ENCODE results near the gene DOCK8.

Gene DOCK8

DNA sequence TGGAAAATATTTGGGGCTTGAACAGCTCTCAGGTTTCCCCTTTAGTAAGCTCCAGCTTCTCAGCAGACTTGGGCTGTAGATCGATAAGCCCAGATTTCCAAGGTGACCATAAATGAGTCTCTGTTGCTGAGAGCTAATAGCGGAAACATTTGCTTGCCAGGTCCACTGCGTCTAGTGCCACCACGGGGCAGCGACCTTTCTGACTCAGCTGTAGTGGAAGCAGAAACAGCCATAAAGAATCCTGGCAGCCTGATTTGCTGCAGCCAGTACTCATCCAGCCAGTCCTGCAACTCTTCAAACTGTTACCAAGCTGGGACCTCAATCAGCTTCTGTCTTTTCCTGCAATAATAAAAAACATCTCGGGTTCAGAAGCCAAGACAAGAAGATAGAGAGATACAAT lies 241.7 kb downstream of the DOCK8 start:
- Histone ChIP-seq H3K4me3 (ENCODE audit: low read depth, low read length) (no peak overlapping the region), H3K79me2 (ENCODE audit: control insufficient read depth, insufficient read depth, low read length, unreplicated experiment) (no peaks in the 10 kb centered on the region), H3K36me3 (ENCODE audit: insufficient read depth, low read length) (no peaks in the 10 kb centered on the region), H3K27me3 (ENCODE audit: insufficient read depth, low read length) (no peaks in the 10 kb centered on the region), H3K27ac (ENCODE audit: low read depth, low read length) (no peak overlapping the region), H3K4me1 (ENCODE audit: control insufficient read depth, insufficient read depth, low read length, unreplicated experiment) (no peaks in the 10 kb centered on the region), H2AFZ (ENCODE audit: low read length, unreplicated experiment) (no peak overlapping the region)

DNA sequence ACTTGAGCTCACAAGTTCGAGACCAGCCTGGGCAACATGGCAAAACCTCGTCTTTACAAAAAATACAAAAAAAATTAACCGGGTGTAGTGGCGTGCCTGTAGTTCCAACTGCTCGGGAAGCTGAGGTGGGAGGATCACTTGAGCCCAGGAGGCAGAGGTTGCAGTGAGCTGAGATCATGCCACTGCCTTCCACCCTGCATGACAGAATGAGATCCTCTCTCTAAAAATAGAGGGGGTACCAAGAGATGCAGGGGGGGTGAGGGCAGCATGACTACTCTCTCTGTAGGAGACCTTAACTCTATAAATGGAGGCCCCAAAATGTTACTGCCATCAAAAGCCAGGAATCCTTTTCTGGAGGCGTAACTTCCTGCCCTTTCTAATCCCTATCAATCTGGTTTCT lies 243.9 kb downstream of the DOCK8 start:
- Histone ChIP-seq H3K27ac (ENCODE audit: low read depth, low read length) (no peak overlapping the region), H2AFZ (ENCODE audit: low read length, unreplicated experiment) (no peak overlapping the region), H3K4me1 (ENCODE audit: control insufficient read depth, insufficient read depth, low read length, unreplicated experiment) (peaks cover 4% of the 10 kb centered on the region), H3K4me3 (ENCODE audit: low read depth, low read length) (no peak overlapping the region), H3K27me3 (ENCODE audit: insufficient read depth, low read length) (no peaks in the 10 kb centered on the region), H3K79me2 (ENCODE audit: control insufficient read depth, insufficient read depth, low read length, unreplicated experiment) (no peaks in the 10 kb centered on the region), H3K36me3 (ENCODE audit: insufficient read depth, low read length) (no peaks in the 10 kb centered on the region)

DNA sequence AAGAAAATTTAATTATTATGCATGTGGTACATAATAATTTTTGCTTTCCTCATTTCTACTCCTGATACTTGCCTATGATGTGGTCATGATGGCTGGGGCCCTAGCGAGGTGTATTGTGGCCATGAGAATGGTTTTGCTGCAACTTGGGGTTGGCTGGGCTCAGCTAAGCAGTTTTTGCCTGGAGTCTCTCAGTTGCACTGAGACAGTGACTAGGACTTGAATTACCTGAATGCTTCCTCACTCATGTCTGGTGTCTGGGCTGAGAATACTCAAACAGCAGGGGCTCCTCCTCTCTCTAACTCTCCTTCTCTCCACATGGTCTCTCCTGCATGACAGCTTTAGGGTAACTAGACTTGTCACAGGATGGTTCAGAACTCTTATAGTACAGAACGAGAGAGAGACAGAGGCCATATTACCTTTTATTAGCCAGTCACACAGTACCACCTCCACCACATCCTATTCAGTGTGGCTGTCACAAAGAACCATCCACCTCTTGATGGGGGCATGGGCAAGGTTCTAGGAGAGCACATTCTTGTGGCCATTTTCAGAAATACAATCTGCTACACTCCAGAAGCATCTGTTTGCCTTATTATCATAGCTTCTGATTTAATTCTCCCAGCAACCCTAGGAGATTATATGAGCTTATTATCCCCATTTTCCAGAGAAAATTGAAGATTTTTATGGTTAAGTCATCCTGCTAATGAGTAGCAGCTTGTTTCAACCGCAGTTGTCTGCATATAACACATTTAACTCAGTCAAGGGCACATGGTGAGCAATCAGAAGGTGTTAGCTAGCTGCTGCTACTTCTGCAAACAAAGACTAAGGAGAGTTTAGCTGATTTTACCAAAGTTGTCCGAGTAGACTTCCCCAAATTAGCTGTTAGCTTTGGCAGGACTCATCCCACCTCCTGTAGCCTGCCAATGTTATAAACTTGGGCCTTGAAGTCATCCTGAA lies 245.1 kb downstream of the DOCK8 start:
- Histone ChIP-seq H3K4me3 (ENCODE audit: low read depth, low read length) (no peak overlapping the region), H3K36me3 (ENCODE audit: insufficient read depth, low read length) (no peaks in the 10 kb centered on the region), H3K79me2 (ENCODE audit: control insufficient read depth, insufficient read depth, low read length, unreplicated experiment) (no peaks in the 10 kb centered on the region), H2AFZ (ENCODE audit: low read length, unreplicated experiment) (no peak overlapping the region), H3K27ac (ENCODE audit: low read depth, low read length) (no peak overlapping the region), H3K27me3 (ENCODE audit: insufficient read depth, low read length) (no peaks in the 10 kb centered on the region), H3K4me1 (ENCODE audit: control insufficient read depth, insufficient read depth, low read length, unreplicated experiment) (peaks cover 10% of the 10 kb centered on the region)

DNA sequence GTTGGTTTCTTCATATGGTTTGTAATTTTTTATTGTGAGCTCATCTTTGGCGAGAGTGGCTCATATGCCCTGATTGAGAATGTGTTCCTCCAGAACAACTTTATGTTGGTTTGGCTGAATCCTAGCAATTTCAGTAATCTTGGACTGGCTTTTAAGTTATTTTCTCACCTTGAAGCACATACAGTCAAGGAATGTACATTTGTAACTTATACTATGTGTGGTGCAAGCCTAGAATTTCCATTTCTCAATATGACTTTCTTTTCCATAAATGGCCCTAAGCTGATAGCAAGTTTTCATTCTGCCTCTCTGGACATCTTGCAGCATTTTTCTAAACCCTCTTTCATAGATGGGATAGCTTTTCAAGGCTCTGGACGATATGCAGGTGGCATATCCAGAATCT lies 247.5 kb downstream of the DOCK8 start:
- Histone ChIP-seq H3K27ac (ENCODE audit: low read depth, low read length) (no peak overlapping the region), H2AFZ (ENCODE audit: low read length, unreplicated experiment) (no peak overlapping the region), H3K79me2 (ENCODE audit: control insufficient read depth, insufficient read depth, low read length, unreplicated experiment) (no peaks in the 10 kb centered on the region), H3K4me1 (ENCODE audit: control insufficient read depth, insufficient read depth, low read length, unreplicated experiment) (peaks cover 10% of the 10 kb centered on the region), H3K4me3 (ENCODE audit: low read depth, low read length) (no peak overlapping the region), H3K36me3 (ENCODE audit: insufficient read depth, low read length) (no peaks in the 10 kb centered on the region), H3K27me3 (ENCODE audit: insufficient read depth, low read length) (no peaks in the 10 kb centered on the region)

DNA sequence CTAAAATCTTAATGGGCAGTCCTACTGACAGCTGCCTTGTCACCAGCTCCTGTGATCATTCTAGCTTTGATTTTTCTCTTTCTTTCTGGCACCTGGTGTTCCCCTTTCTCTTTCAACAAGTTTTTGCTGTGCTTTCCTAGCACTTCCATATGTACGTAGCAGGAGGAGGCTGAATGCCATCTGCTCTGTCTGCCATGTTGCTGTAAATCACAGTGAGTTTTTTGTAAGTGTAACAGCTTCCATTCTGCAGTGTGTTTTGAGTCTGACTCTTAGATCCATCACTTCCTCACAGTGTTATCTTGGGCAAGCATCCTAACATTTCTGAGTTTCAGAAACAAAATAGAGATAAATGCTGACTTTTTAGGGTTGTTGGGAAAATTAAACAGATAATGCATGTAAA lies 247.9 kb downstream of the DOCK8 start:
- H3K4me3 ChIP-seq (ENCODE audit: low read depth, low read length): no peak overlapping the region
- H3K79me2 ChIP-seq (ENCODE audit: control insufficient read depth, insufficient read depth, low read length, unreplicated experiment): no peaks in the 10 kb centered on the region
- peaks cover 10% of the 10 kb centered on the region for H3K4me1 ChIP-seq (ENCODE audit: control insufficient read depth, insufficient read depth, low read length, unreplicated experiment)
- peak overlapping the region; percentile 39; the same call in 1 of the 2 replicates for H3K27ac ChIP-seq (ENCODE audit: low read depth, low read length)
- H2AFZ ChIP-seq (ENCODE audit: low read length, unreplicated experiment): no peak overlapping the region
- H3K36me3 ChIP-seq (ENCODE audit: insufficient read depth, low read length): no peaks in the 10 kb centered on the region
- no peaks in the 10 kb centered on the region for H3K27me3 ChIP-seq (ENCODE audit: insufficient read depth, low read length)

DNA sequence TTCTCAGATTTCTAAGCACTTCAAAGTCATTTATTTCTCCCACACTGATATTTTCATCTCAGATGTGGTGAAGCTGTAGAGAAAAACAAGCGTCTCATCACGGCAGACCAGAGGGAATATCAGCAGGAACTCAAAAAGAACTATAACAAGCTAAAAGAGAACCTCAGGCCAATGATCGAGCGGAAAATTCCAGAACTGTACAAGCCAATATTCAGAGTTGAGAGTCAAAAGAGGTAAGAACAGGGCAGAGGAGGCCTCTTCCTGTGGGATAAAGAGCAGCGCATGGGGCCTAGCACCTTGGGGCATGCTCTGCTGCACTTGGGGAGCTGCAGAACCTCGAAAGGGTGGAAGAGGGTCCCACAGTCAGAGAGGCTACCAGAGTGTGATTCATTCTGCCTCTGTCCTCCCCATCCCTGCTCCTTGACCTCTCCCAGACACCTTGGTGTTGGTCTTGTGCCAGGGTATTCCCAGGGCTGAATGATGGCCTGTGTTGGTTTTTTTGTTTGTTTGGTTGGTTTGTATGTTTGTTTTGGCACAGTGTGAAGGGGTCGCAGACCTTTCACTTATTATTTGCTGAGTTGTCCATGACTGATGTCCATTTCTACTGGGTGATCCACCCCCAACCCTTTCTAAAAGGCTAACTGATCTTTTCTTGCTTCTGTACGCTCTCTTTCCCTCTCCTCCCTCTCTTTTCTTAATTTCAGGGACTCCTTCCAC lies 248.9 kb downstream of the DOCK8 start:
- Histone ChIP-seq H2AFZ (ENCODE audit: low read length, unreplicated experiment) (no peak overlapping the region), H3K79me2 (ENCODE audit: control insufficient read depth, insufficient read depth, low read length, unreplicated experiment) (no peaks in the 10 kb centered on the region), H3K36me3 (ENCODE audit: insufficient read depth, low read length) (no peaks in the 10 kb centered on the region), H3K27me3 (ENCODE audit: insufficient read depth, low read length) (no peaks in the 10 kb centered on the region), H3K4me1 (ENCODE audit: control insufficient read depth, insufficient read depth, low read length, unreplicated experiment) (peaks cover 10% of the 10 kb centered on the region), H3K27ac (ENCODE audit: low read depth, low read length) (peak overlapping the region; percentile 39), H3K4me3 (ENCODE audit: low read depth, low read length) (no peak overlapping the region)

DNA sequence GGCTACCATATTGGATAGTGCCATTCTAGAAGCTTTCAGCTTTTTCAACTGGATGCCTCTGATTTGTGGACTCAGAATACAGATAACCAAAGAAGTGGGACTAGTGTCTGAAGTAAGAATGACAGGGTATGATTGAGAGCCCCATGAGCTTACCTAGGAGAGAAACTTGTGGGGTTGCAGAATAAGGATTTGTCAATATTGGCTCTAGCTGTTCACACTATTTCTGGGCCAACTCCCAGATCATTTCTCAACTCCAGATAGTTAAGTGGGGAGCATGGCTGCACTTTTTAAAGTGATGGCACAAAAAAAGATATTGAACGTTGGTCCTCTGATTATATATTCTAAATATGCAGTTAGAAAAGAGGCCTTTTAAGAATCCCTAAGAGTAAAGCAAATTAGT lies 252.1 kb downstream of the DOCK8 start:
- no peaks in the 10 kb centered on the region for H3K79me2 ChIP-seq (ENCODE audit: control insufficient read depth, insufficient read depth, low read length, unreplicated experiment)
- no peak overlapping the region for H3K4me3 ChIP-seq (ENCODE audit: low read depth, low read length)
- H3K27ac ChIP-seq (ENCODE audit: low read depth, low read length): no peak overlapping the region
- H3K4me1 ChIP-seq (ENCODE audit: control insufficient read depth, insufficient read depth, low read length, unreplicated experiment): peaks cover 15% of the 10 kb centered on the region
- H2AFZ ChIP-seq (ENCODE audit: low read length, unreplicated experiment): no peak overlapping the region
- no peaks in the 10 kb centered on the region for H3K27me3 ChIP-seq (ENCODE audit: insufficient read depth, low read length)
- no peaks in the 10 kb centered on the region for H3K36me3 ChIP-seq (ENCODE audit: insufficient read depth, low read length)

DNA sequence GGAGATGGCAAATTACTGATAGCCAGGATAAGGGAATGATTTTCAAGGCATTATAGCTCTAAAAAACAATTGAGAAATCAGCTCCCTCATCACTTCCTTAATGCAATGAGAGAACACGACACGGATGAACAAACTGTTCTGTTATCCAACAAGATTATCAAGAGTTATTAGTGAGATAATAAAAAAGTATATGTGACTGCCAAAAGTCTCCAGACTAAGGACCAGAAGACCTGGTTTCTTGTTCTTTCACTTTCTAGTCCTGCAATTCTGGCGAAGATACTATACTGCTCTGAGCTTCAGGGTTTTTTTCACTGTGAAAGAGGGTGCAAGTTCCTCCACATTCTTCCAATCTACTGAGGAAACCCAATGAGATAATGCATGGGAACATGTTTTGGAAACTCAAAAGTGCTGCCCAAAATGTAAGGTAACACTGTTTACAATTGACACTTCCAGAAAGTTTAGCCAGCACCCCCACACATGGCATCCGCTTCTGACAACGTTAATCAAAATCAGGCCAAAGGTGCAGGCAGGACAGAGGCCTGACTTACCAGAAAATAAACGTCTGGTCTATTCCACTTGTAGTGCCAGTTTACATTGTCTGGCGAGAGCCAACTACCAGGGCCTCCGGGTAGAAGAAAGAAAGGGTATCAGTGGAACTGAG lies 254.2 kb downstream of the DOCK8 start:
- peaks cover 9% of the 10 kb centered on the region for H3K4me1 ChIP-seq (ENCODE audit: control insufficient read depth, insufficient read depth, low read length, unreplicated experiment)
- peak overlapping the region; percentile 87 for H3K4me3 ChIP-seq (ENCODE audit: low read depth, low read length)
- H2AFZ ChIP-seq (ENCODE audit: low read length, unreplicated experiment): peak overlapping the region; percentile 65
- no peaks in the 10 kb centered on the region for H3K36me3 ChIP-seq (ENCODE audit: insufficient read depth, low read length)
- no peak overlapping the region for H3K27ac ChIP-seq (ENCODE audit: low read depth, low read length)
- H3K79me2 ChIP-seq (ENCODE audit: control insufficient read depth, insufficient read depth, low read length, unreplicated experiment): no peaks in the 10 kb centered on the region
- H3K27me3 ChIP-seq (ENCODE audit: insufficient read depth, low read length): no peaks in the 10 kb centered on the region

DNA sequence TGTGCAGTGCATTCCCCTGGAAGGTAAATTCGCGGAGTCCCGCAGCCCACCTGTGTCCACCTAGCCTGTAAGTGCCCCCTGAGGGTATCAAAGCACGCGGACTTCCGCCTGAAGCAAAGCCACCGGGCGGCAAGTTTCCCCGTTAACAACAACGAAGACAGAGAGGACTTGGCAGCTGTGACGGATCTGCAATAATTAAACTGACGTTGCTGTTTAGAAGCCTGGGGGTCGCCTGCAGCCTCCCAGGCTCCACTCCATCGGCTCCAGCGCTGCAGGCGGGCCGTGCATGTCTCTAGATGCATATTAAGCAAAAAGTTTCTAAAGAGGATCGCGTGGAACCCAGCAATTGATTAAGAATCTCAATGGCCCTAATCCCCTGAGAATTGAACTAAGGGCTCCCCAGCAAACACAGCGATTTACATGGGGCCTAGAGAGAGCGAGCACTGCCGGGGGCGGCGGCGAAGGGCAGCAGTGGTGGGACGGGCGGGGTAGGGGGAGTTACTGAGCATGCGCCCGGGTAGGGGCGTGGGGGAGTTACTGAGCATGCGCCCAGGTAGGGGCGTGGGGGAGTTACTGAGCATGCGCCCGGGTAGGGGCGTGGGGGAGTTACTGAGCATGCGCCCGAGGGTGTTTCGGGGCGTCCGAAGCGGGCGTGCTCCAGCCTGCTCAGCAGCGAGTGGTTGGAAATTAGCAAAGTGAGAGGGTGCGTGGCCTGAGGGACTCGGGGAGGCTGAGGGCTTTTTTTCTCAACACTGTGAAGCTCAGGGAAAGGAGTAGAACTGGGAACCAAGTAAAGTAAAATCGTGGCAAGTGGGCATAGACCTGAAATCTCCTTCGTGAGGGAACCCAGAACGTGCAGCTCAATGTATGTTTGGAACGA lies 255.2 kb downstream of the DOCK8 start:
- no peaks in the 10 kb centered on the region for H3K27me3 ChIP-seq (ENCODE audit: insufficient read depth, low read length)
- H3K4me1 ChIP-seq (ENCODE audit: control insufficient read depth, insufficient read depth, low read length, unreplicated experiment): peaks cover 5% of the 10 kb centered on the region
- H2AFZ ChIP-seq (ENCODE audit: low read length, unreplicated experiment): peak overlapping the region; percentile 99
- H3K27ac ChIP-seq (ENCODE audit: low read depth, low read length): no peak overlapping the region
- no peaks in the 10 kb centered on the region for H3K79me2 ChIP-seq (ENCODE audit: control insufficient read depth, insufficient read depth, low read length, unreplicated experiment)
- no peaks in the 10 kb centered on the region for H3K36me3 ChIP-seq (ENCODE audit: insufficient read depth, low read length)
- H3K4me3 ChIP-seq (ENCODE audit: low read depth, low read length): peak overlapping the region; percentile 87

Measured in ACC112 (cell line).